Measurements from ENCODE around the gene ANXA2R. TPM values are rescaled to one million over a fixed set of nuclear protein-coding genes. Genes with fewer than 3 reads are reported as not detected.

Gene ANXA2R
- total RNA-seq, 1 experiment from 2014 or later, result 0.20 TPM

GRCh38 chr5:43042626-43043399 lies 2.7 kb upstream of the ANXA2R start:
- H2AFZ ChIP-seq (ENCODE audit: low read length), result no peak overlapping the region
- H3K9me3 ChIP-seq (ENCODE audit: control insufficient read depth, low read depth, low read length), result no peaks in the 10 kb centered on the region
- no peak overlapping the region for H3K18ac ChIP-seq (ENCODE audit: insufficient read length, low read depth, low read length)
- no CpG with 5 or more reads among the region's 58 CpGs for WGBS (ENCODE audit: extremely low coverage, insufficient read length, low lambda C conversion rate)
- H4K5ac ChIP-seq (ENCODE audit: insufficient read length, low read depth, low read length), result no peak overlapping the region
- Mint-ChIP-seq H3K9me3 (no peaks in the 10 kb centered on the region; a peak in 1 of 5 replicates), H3K27ac (no peak overlapping the region), H3K4me1 (peaks cover 42 to 49% of the 10 kb centered on the region in 2 experiments), H3K4me3 (peak overlapping the region; percentile 56 to 75), H3K27me3 (ENCODE audit: low read depth) (peaks cover 93% of the 10 kb centered on the region), H3K36me3 (ENCODE audit: insufficient read depth in 1 of 3, low read depth in 3 of 3) (no peaks in the 10 kb centered on the region)
- H4K8ac ChIP-seq (replicated peaks; ENCODE audit: insufficient read length, low read depth, low read length), result no peak overlapping the region
- peak overlapping the region; percentile 96 for H3K4me2 ChIP-seq (ENCODE audit: insufficient read depth, insufficient read length, low read length)
- H3K79me1 ChIP-seq (ENCODE audit: insufficient read depth, low read depth, low read length, poor library complexity, severe bottlenecking), result no peaks in the 10 kb centered on the region
- H3T11ph ChIP-seq (ENCODE audit: low read length), result no peak overlapping the region
- no peak overlapping the region for H3K27ac ChIP-seq (ENCODE audit: insufficient read length, low read depth, low read length)
- H3K27me3 ChIP-seq (ENCODE audit: insufficient read depth, low read length), result peaks cover 69% of the 10 kb centered on the region
- peak; percentile 54 for DNase-seq
- no peak overlapping the region for H4K91ac ChIP-seq (ENCODE audit: insufficient read length, low read depth, low read length)
- no peak overlapping the region for H2AK5ac ChIP-seq (ENCODE audit: insufficient read length, low read length)
- H2BK15ac ChIP-seq (ENCODE audit: low read depth, low read length), result no peak overlapping the region
- no peak overlapping the region for H2BK12ac ChIP-seq (ENCODE audit: insufficient read length, low read depth, low read length)
- H3K23me2 ChIP-seq (ENCODE audit: insufficient read length, low read depth, low read length, poor library complexity, severe bottlenecking), result peaks cover 16% of the 10 kb centered on the region
- H2BK5ac ChIP-seq (ENCODE audit: insufficient read length, low read length), result no peak overlapping the region
- H3K56ac ChIP-seq (ENCODE audit: insufficient read length, low read depth, low read length), result no peak overlapping the region
- no peak overlapping the region; the same call in 1 of the 2 replicates for H3K14ac ChIP-seq (ENCODE audit: insufficient read depth, low read length)
- no peaks in the 10 kb centered on the region for H4K20me1 ChIP-seq (ENCODE audit: control insufficient read depth, insufficient read depth, insufficient read length)
- no peaks in the 10 kb centered on the region for H3K79me2 ChIP-seq (ENCODE audit: insufficient read depth, low read length)
- TF ChIP-seq CTCF (conservative IDR thresholded peaks at IDR 0.05), result 0 out of 3 replicates have a peak, but pooled peaks have one; percentile 3
- no peak overlapping the region for H3K4ac ChIP-seq (ENCODE audit: low read depth, low read length)
- H2BK20ac ChIP-seq (ENCODE audit: low read depth, low read length, poor library complexity, severe bottlenecking), result no peak overlapping the region
- H3K9ac ChIP-seq (ENCODE audit: extremely low read depth, insufficient read length, low read length), result no peak overlapping the region
- no peak overlapping the region for H2BK120ac ChIP-seq (ENCODE audit: low read depth, low read length, poor library complexity, severe bottlenecking)
- no peak overlapping the region for H3K23ac ChIP-seq (ENCODE audit: insufficient read length, low read depth, low read length)
- H3K4me1 ChIP-seq (ENCODE audit: insufficient read depth, low read length), result peaks cover 7% of the 10 kb centered on the region

Measured in H9 (cell line).